Measurements from ENCODE around the gene FKBP4. TPM values are rescaled to one million over a fixed set of nuclear protein-coding genes. Genes with fewer than 3 reads are reported as not detected.

The FKBP4 gene
- total RNA-seq, 2 donors from 2014 or later: 139 to 253 TPM

DNA sequence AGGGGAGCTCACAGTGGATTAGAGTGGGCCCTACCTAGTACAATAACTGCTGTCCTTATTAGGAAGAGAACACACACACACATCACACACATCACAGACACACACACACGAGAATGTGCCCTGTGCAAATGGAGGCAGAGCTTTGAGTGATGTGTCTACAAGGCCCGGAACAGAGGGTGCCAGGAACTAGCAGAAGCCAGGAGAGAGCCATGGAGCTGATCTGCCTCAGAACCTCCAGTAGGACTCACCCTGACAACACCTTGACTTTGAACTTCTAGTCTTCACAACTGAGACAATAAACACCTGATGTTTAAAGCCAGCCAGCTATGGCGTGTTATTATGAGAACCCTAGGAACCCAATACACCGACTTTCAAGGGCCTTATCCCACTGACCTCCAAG is 29.7 kb upstream of the FKBP4 start:
- peaks cover 8% of the 10 kb centered on the region for H3K27me3 Mint-ChIP-seq (ENCODE audit: insufficient read depth)
- peaks cover 10% of the 10 kb centered on the region for H3K27me3 ChIP-seq (ENCODE audit: control insufficient read depth, insufficient read depth, low read length, poor library complexity, severe bottlenecking)
- TF ChIP-seq, protein P1, sequence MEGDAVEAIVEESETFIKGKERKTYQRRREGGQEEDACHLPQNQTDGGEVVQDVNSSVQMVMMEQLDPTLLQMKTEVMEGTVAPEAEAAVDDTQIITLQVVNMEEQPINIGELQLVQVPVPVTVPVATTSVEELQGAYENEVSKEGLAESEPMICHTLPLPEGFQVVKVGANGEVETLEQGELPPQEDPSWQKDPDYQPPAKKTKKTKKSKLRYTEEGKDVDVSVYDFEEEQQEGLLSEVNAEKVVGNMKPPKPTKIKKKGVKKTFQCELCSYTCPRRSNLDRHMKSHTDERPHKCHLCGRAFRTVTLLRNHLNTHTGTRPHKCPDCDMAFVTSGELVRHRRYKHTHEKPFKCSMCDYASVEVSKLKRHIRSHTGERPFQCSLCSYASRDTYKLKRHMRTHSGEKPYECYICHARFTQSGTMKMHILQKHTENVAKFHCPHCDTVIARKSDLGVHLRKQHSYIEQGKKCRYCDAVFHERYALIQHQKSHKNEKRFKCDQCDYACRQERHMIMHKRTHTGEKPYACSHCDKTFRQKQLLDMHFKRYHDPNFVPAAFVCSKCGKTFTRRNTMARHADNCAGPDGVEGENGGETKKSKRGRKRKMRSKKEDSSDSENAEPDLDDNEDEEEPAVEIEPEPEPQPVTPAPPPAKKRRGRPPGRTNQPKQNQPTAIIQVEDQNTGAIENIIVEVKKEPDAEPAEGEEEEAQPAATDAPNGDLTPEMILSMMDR (conservative IDR thresholded peaks at IDR 0.05): no peak
- no peaks in the 10 kb centered on the region for H3K4me1 Mint-ChIP-seq
- H3K4me3 ChIP-seq (ENCODE audit: low read length): no peak overlapping the region
- H3K36me3 ChIP-seq (ENCODE audit: control insufficient read depth, insufficient read depth, low read length): no peaks in the 10 kb centered on the region
- no peak overlapping the region for H3K27ac Mint-ChIP-seq
- DNase-seq: no peak
- H3K4me1 ChIP-seq (ENCODE audit: control insufficient read depth, insufficient read depth, low read length): no peaks in the 10 kb centered on the region
- H3K9me3 Mint-ChIP-seq: no peaks in the 10 kb centered on the region
- H3K9ac ChIP-seq (ENCODE audit: extremely low read depth, low read length, poor library complexity, severe bottlenecking): no peak overlapping the region
- 88 to 100% methylated on average over 2 to 4 of the region's 4 CpGs for WGBS, 2 experiments (ENCODE audit: insufficient coverage in 1 of 2, insufficient read length in 1 of 2)
- no peak overlapping the region for H3K27ac ChIP-seq (ENCODE audit: low read depth, low read length)
- no peaks in the 10 kb centered on the region for H3K9me3 ChIP-seq (ENCODE audit: control insufficient read depth, low read length)
- H3K4me3 Mint-ChIP-seq: no peak overlapping the region
- no peaks in the 10 kb centered on the region for H3K36me3 Mint-ChIP-seq (ENCODE audit: low read depth)

DNA sequence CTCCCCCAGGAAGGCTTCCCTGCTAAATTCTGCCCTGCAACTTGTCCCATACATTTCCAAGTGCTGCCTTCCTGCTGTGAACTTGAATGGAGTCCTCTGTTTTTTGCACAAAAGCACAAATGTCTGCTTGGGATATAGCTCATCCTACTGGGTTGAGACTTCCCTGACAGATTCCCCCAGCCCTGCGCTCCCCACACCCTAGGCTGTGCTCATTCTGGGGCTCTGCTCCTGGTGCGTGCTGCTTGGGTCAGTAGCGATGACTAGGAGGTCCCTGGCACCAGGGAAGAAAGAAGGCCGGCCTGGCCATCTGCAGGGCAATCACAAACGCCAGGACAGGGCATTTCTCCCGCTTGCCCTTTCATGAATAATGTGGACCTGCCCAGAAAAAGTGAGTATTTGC is 29.2 kb upstream of the FKBP4 start:
- Histone ChIP-seq H3K4me1 (ENCODE audit: control insufficient read depth, insufficient read depth, low read length) (no peaks in the 10 kb centered on the region), H3K9ac (ENCODE audit: extremely low read depth, low read length, poor library complexity, severe bottlenecking) (no peak overlapping the region), H3K36me3 (ENCODE audit: control insufficient read depth, insufficient read depth, low read length) (no peaks in the 10 kb centered on the region), H3K27ac (ENCODE audit: low read depth, low read length) (no peak overlapping the region), H3K27me3 (ENCODE audit: control insufficient read depth, insufficient read depth, low read length, poor library complexity, severe bottlenecking) (peaks cover 10% of the 10 kb centered on the region), H3K9me3 (ENCODE audit: control insufficient read depth, low read length) (no peaks in the 10 kb centered on the region), H3K4me3 (ENCODE audit: low read length) (no peak overlapping the region)
- no peak overlapping the region for H3K27ac Mint-ChIP-seq
- 80 to 88% methylated on average over 2 to 6 of the region's 6 CpGs for WGBS, 2 experiments (ENCODE audit: insufficient coverage in 1 of 2, insufficient read length in 1 of 2)
- H3K4me1 Mint-ChIP-seq: no peaks in the 10 kb centered on the region
- no peak overlapping the region for H3K4me3 Mint-ChIP-seq
- H3K36me3 Mint-ChIP-seq (ENCODE audit: low read depth): no peaks in the 10 kb centered on the region
- peaks cover 3% of the 10 kb centered on the region for H3K9me3 Mint-ChIP-seq
- H3K27me3 Mint-ChIP-seq (ENCODE audit: insufficient read depth): peaks cover 8% of the 10 kb centered on the region
- DNase-seq: no peak
- TF ChIP-seq, protein P1 (conservative IDR thresholded peaks at IDR 0.05): no peak

DNA sequence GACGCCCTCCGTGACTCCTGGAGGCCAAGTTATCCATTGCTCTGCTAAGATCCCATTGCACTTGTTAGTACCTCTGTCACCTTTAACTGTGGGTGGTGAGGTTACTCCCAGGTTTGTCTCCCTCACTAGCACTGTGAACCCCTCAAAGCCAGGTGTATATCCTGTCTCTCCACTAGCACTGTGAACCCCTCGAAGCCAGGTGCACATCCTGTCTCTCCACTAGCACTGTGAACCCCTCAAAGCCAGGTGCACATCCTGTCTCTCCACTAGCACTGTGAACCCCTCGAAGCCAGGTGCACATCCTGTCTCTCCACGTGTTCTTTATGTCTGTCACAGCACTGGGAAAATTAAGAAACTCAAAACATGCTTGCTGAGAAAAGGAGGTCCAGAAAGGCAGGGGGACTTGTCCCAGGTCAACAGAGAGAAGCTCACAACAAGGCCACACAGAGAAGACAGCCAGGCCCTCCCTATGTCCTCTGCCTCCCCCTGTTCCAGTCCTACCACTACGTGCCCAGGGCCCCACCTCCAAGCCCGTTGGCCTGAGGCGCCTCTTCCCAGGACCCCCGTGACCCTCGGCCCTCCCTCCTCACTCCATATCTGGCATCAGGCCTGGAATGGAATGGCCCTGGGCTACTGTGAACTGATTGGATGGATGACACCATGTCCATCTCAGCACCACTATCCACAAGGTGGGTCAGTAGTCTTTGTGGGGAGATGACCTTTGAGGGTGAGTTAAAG is 26.4 kb upstream of the FKBP4 start:
- TF ChIP-seq, protein P1 (conservative IDR thresholded peaks at IDR 0.05): no peak
- Histone ChIP-seq H3K4me3 (ENCODE audit: low read length) (no peak overlapping the region), H3K4me1 (ENCODE audit: control insufficient read depth, insufficient read depth, low read length) (no peaks in the 10 kb centered on the region), H3K36me3 (ENCODE audit: control insufficient read depth, insufficient read depth, low read length) (no peaks in the 10 kb centered on the region), H3K9ac (ENCODE audit: extremely low read depth, low read length, poor library complexity, severe bottlenecking) (no peak overlapping the region), H3K27ac (ENCODE audit: low read depth, low read length) (no peak overlapping the region), H3K9me3 (ENCODE audit: control insufficient read depth, low read length) (no peaks in the 10 kb centered on the region), H3K27me3 (ENCODE audit: control insufficient read depth, insufficient read depth, low read length, poor library complexity, severe bottlenecking) (peaks cover 10% of the 10 kb centered on the region)
- H3K27me3 Mint-ChIP-seq (ENCODE audit: insufficient read depth): peaks cover 11% of the 10 kb centered on the region
- no peaks in the 10 kb centered on the region for H3K36me3 Mint-ChIP-seq (ENCODE audit: low read depth)
- no peaks in the 10 kb centered on the region for H3K4me1 Mint-ChIP-seq
- H3K9me3 Mint-ChIP-seq: peaks cover 3% of the 10 kb centered on the region
- WGBS, 2 experiments (ENCODE audit: insufficient coverage in 1 of 2, insufficient read length in 1 of 2): 79 to 80% methylated on average over 4 to 10 of the region's 10 CpGs
- no peak overlapping the region for H3K27ac Mint-ChIP-seq
- no peak for DNase-seq
- no peak overlapping the region for H3K4me3 Mint-ChIP-seq

Measured in endodermal cell (in vitro differentiated cells).